HFFc6 (cell line): Measurements from ENCODE around the gene FBF1. TPM values are rescaled to one million over a fixed set of nuclear protein-coding genes. Genes with fewer than 3 reads are reported as not detected.

Source experiments
- DNase-seq: peaks from one replicate; pipeline ENCODE4 v3.0.0-alpha.2; 2018
- H3K27ac Mint-ChIP-seq: 2 replicates; pipeline ENCODE4 v1.8.0; 2020; ENCODE audit warnings: mild to moderate bottlenecking, mixed read lengths
- H3K27me3 Mint-ChIP-seq: 2 replicates; pipeline ENCODE4 v1.8.0; 2021; ENCODE audit warnings: mild to moderate bottlenecking, moderate library complexity, mixed read lengths; ENCODE audit not compliant: insufficient read depth
- H3K36me3 Mint-ChIP-seq: 2 replicates; pipeline ENCODE4 v1.8.0; 2021; ENCODE audit warnings: low read depth, mixed read lengths
- H3K4me1 Mint-ChIP-seq: 2 replicates; pipeline ENCODE4 v1.8.0; 2020; ENCODE audit warnings: low read depth, mixed read lengths
- H3K4me3 Mint-ChIP-seq: 2 replicates; pipeline ENCODE4 v1.8.0; 2020; ENCODE audit warnings: mild to moderate bottlenecking, moderate library complexity, mixed read lengths
- H3K9me3 Mint-ChIP-seq: 2 replicates; pipeline ENCODE4 v1.8.0; 2020; ENCODE audit warnings: mild to moderate bottlenecking, mixed read lengths
- total RNA-seq, 6 experiments: library from RNA; stranded (reverse); fragmentation: NEBNext Ultra II Directional; extraction: Animal tissue kit (Norgen Biotek cat#: 25700); gene quantifications; 2 replicates in 1 of 6; 3 replicates in 5 of 6; pipeline ENCODE4 v1.2.3, GENCODE V29; 2021
- TF ChIP-seq, protein P1 (sequence below): fragments of 200-600 bp; sonication (generic); IDR thresholded peaks from 2 replicates; pipeline ENCODE4 v1.5.0; 2021; ENCODE audit warnings: antibody characterized with exemption, mild to moderate bottlenecking

FBF1 gene
- total RNA-seq, 6 experiments from 2014 or later, result 5.6 to 10.1 (median 6.3) TPM

DNA sequence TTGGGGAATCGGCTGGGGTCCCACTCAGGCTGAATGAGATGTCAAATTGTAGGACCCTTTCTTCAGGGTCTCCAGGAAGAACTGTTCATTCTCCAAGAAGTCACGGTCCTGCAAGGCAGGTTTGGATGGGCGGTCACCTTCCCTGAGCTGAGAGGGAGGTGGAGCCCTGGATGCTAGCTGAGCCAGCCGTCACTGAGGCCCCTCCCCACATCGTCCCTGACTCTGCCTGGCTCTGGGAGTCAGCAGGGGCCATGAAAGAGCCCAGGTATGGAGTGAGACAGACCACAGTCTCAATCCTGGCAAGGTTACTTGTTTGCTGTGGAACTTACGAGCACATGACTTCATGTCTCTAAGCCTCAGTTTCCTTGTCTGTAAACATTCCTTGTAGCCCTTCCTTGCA, 30.1 kb downstream of the FBF1 start:
- Mint-ChIP-seq H3K27ac (no peak overlapping the region), H3K4me3 (no peak overlapping the region), H3K27me3 (peaks cover 2% of the 10 kb centered on the region; the same call in 1 of the 2 replicates), H3K4me1 (peaks cover 12% of the 10 kb centered on the region; the same call in 1 of the 2 replicates), H3K9me3 (no peaks in the 10 kb centered on the region), H3K36me3 (no peaks in the 10 kb centered on the region)
- no peak for DNase-seq
- TF ChIP-seq, protein P1, sequence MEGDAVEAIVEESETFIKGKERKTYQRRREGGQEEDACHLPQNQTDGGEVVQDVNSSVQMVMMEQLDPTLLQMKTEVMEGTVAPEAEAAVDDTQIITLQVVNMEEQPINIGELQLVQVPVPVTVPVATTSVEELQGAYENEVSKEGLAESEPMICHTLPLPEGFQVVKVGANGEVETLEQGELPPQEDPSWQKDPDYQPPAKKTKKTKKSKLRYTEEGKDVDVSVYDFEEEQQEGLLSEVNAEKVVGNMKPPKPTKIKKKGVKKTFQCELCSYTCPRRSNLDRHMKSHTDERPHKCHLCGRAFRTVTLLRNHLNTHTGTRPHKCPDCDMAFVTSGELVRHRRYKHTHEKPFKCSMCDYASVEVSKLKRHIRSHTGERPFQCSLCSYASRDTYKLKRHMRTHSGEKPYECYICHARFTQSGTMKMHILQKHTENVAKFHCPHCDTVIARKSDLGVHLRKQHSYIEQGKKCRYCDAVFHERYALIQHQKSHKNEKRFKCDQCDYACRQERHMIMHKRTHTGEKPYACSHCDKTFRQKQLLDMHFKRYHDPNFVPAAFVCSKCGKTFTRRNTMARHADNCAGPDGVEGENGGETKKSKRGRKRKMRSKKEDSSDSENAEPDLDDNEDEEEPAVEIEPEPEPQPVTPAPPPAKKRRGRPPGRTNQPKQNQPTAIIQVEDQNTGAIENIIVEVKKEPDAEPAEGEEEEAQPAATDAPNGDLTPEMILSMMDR, result no peak

DNA sequence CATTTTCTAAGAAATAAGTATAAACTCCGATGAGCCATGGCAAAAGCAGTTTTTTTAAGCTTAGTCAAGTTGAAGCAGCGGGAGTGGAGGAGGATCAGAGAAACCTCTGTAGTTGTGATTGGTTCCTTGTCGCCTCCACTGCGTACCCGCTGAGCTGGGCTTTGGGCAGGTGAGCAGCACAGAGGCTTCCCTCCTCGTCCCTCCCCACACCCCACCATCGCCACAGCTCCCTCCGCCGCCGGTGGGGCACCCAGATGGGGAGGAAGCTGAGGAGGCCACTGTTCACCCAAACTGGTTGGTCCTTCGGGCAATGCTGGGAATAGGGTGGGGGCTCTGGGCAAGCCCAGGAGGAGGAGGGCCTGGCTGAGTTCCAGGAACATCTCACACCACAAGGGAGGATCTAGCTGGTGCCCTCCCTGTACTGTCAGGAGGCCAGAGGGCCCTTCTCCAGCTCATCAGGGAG, 31.0 kb downstream of the FBF1 start:
- no peaks in the 10 kb centered on the region for H3K9me3 Mint-ChIP-seq
- no peak for DNase-seq
- no peak overlapping the region for H3K4me3 Mint-ChIP-seq
- TF ChIP-seq, protein P1, result no peak
- no peak overlapping the region for H3K27ac Mint-ChIP-seq
- peaks cover 12% of the 10 kb centered on the region; the same call in 1 of the 2 replicates for H3K4me1 Mint-ChIP-seq
- H3K27me3 Mint-ChIP-seq, result peaks cover 2% of the 10 kb centered on the region; the same call in 1 of the 2 replicates
- no peaks in the 10 kb centered on the region for H3K36me3 Mint-ChIP-seq

DNA sequence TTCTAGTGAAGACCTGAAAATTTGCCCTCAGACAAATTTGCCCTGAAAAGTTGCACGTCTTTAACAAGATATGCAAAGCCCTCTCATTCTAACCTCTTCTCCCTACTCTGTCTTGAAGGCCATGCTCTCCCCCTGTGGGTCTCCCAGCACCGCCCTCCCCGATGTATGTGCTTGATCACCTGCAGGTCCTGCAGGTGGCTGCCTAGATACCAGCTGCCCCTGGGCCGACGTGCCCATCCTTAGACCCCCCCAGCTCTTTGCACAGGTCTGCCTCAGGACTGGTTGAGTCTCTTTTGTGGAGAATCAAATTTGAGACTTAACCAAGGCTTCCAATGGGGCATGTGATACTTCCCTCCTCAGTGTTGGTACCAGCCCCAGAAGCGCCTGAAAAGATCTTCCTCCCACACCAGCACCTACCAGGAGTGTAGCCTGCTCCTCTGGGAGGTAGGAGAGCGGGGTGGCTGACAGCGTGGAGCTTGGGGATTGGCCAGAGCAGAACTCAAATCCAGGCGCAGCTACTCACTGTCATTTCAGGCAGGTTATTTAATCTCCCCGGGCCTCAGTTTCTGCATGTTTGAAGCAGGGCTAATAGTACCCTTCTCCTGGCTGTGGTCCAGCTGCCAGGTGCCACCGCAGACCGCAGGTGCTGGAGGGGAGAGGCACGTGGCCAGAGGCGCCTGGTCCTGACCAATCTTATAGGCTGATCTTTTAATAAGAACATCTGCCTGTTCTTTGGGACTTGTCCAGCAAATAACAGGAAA, 31.6 kb downstream of the FBF1 start:
- no peak for DNase-seq
- H3K4me1 Mint-ChIP-seq, result peaks cover 12% of the 10 kb centered on the region; the same call in 1 of the 2 replicates
- peaks cover 2% of the 10 kb centered on the region; the same call in 1 of the 2 replicates for H3K27me3 Mint-ChIP-seq
- no peak overlapping the region for H3K27ac Mint-ChIP-seq
- H3K9me3 Mint-ChIP-seq, result no peaks in the 10 kb centered on the region
- H3K4me3 Mint-ChIP-seq, result no peak overlapping the region
- no peaks in the 10 kb centered on the region for H3K36me3 Mint-ChIP-seq
- TF ChIP-seq, protein P1, result no peak

DNA sequence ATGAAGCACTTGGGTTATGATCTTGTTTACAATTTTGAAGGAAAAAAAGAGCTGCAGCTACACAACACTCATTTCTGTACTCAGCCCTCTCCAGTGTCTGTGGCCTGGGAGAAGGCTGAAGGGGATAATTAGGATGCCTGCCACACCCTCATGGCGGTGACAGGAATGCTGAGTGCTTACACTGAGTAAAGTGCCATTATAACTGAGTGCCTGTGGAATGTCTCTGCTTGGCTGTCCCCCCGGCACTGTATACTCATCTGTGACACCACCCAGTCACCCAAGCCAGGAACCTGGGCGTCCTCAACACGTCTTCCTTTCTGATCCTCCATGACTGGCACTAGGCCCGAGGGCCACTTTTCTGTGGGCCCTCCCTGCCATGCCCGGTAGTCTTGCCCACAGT, 32.6 kb downstream of the FBF1 start:
- Mint-ChIP-seq H3K27me3 (peaks cover 2% of the 10 kb centered on the region; the same call in 1 of the 2 replicates), H3K4me1 (peaks cover 12% of the 10 kb centered on the region; the same call in 1 of the 2 replicates), H3K9me3 (no peaks in the 10 kb centered on the region), H3K36me3 (no peaks in the 10 kb centered on the region), H3K27ac (no peak overlapping the region; the same call in 1 of the 2 replicates), H3K4me3 (no peak overlapping the region)
- TF ChIP-seq, protein P1, result no peak
- DNase-seq, result peak; percentile 6

DNA sequence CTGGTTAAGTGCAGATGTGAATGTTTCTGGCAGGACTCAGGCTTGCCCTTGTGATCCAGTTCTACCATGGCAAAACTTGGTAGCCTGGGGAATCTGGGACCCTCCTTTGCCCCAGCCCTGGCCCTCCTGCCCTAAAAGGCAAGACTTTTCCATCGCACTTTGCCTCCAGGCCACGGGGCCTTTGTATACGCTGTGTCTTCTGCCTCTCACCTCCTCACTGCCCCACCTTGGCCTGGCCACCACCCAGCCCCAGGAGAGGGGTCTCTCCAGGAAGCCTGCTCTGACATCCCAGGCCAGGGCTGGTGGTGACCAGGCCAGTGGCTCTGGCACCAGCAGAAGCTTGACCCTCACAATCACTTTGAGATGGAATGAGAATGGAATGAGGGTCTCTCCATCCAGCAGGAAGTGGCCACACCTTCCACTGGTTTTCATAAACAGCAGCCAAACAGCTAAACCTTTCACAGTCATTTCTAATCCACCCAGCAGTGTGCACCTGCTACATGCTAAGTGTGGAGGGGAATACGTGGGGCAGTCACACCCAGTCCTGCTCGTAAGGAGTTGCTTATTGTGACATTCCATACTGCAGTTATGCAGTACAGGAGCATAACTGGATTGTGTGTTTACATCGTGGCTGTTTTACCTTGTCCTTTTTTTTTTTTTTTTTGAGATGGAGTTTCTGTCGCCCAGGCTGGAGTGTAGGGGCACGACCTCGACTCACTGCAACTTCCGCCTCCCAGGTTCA, 34.5 kb downstream of the FBF1 start:
- no peak for DNase-seq

More for the DNA sequence above, 34.5 kb downstream of the FBF1 start:
- Mint-ChIP-seq H3K9me3 (no peaks in the 10 kb centered on the region), H3K4me1 (peaks cover 12% of the 10 kb centered on the region; the same call in 1 of the 2 replicates), H3K27me3 (peaks cover 2% of the 10 kb centered on the region; the same call in 1 of the 2 replicates), H3K27ac (no peak overlapping the region), H3K4me3 (no peak overlapping the region), H3K36me3 (no peaks in the 10 kb centered on the region)
- TF ChIP-seq, protein P1, result no peak
